ENCODE data around the gene PYCR2. TPM values are rescaled to one million over a fixed set of nuclear protein-coding genes. Genes with fewer than 3 reads are reported as not detected.

The PYCR2 gene
- total RNA-seq, 3 donors from 2014 or later, result 33.0 to 43.6 (median 38.3) TPM

DNA sequence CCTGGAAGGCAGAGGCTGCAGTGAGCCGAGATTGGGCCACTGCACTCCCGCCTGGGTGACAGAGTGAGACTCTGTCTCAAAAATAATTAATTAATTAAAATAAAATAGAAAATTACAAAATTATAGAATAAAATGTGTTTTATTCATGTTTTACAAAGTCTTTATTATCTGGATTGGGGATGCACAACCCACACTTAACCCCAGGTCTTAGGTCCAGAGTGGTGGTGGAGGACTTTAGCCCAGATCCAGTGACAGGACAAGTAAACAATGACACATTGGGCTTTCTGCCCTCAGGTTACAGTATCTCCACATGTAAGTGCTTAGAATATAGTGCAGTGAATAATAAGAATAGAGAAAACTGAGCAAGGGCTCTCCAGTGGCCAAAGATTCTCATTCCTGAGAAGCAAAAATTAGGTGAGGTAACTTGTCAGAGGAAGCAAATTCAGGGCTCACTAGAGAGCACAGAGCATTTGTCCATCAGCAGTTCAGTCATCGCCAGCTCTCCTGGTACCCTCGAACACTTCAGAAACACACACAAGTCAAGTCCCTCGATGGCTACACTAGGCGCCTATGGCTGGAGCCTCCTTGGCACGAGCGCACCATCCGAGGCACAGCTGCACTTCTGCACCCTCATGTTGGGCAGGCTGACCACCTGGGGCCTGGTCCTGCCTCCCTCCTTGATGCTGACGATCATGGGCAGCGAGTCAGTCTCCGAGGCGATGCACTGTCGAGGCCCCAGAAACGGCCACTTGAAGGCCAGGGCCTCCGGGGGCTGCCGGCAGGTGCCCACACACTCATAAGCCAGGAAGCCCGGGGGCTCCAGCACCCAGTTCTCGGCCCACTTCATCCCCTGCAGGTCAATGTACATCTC, 37.7 kb downstream of the PYCR2 start:
- peak in 1 of 3 donors; percentile 35 for DNase-seq
- H3K9me3 ChIP-seq, result no peaks in the 10 kb centered on the region
- no peak for TF ChIP-seq CTCF (IDR thresholded peaks at IDR 0.05)
- peaks cover 21% of the 10 kb centered on the region for H3K4me1 ChIP-seq (ENCODE audit: low read depth)
- intact Hi-C loops (cut with DNase I, micrococcal nuclease), result no loop called here
- no peak overlapping the region for H3K4me3 ChIP-seq
- ATAC-seq, result no peak
- no peaks in the 10 kb centered on the region for H3K36me3 ChIP-seq (ENCODE audit: low read depth)

DNA sequence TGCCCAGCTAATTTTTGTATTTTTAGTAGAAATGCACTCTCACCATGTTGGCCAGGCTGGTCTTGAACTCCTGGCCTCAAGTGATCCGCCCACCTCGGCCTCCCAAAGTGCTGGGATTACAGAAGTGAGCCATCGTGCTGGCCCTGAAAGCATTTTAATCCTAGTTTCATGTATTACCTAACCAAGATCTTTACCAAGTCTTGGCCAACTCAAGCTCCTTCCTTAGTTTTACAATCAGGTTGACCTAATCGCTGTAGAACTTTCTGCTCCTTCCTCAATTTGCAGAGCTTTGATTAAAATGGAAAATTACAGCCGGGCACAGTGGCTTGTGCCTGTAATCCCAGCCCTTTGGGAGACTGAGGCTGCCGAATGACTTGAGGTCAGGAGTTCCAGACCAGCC, 38.7 kb downstream of the PYCR2 start:
- TF ChIP-seq CTCF (IDR thresholded peaks at IDR 0.05), result no peak
- ATAC-seq, result no peak
- no peak overlapping the region for H3K4me3 ChIP-seq
- no peaks in the 10 kb centered on the region for H3K36me3 ChIP-seq (ENCODE audit: low read depth)
- intact Hi-C loops (cut with DNase I, micrococcal nuclease), result no loop called here
- H3K9me3 ChIP-seq, result no peaks in the 10 kb centered on the region
- DNase-seq, result peak in 1 of 3 donors; percentile 14
- H3K4me1 ChIP-seq (ENCODE audit: low read depth), result peaks cover 26% of the 10 kb centered on the region

- DNase-seq, result peak; percentile 58 to 76 (median 69)
- intact Hi-C loops (cut with DNase I, micrococcal nuclease), result no loop called here
- Histone ChIP-seq H3K4me1 (ENCODE audit: low read depth) (peaks cover 35% of the 10 kb centered on the region), H3K9me3 (no peaks in the 10 kb centered on the region), H3K4me3 (no peak overlapping the region), H3K36me3 (ENCODE audit: low read depth) (no peaks in the 10 kb centered on the region)
- TF ChIP-seq CTCF (IDR thresholded peaks at IDR 0.05), result no peak
- ATAC-seq, result peak; percentile 9
Measured at GRCh38 chr1:225883616-225884265, 40.3 kb downstream of the PYCR2 start.

DNA sequence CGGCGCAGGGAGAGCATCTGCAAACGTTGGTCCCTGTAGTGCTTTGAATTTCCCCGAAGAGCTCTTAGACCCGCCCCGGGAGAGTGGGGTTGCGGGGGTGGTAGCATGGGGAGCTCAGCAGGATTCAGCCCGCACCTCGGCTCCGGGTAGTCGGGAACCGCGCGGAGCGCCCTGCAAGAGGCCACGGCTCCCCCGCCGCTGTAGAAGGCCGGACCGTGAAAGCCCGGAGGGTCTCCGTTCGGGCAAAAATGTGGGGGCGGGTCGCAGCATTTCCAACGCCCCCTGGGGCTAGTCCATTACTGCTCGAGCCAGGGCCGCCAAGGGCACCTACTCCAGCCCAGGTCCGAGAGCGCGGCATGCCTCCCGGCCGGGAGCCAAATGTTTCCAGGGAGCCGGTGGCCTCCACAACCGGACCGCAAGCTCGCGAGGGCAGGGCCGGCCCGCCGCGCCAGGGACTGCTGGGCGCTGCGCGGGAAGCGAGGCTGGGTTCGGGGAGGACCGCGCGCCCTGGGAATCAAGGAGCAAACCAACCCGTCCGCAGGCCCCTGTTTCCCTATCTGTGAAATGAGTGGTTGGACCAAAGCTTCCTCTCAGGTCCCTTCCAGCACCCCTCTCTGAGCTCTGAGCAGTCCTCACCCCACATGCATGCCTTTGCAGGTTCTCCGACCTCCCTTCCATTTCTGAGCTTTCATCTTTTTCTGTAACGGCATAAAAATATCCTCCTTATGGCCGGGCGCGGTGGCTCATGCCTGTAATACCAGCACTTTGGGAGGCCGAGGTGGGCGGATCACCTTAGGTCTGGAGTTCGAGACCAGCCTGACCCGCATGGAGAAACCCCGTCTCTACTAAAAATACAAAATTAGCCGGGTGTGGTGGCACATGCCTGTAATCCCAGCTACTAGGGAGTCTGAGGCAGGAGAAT, 41.1 kb downstream of the PYCR2 start:
- H3K36me3 ChIP-seq (ENCODE audit: low read depth), result no peaks in the 10 kb centered on the region
- H3K4me1 ChIP-seq (ENCODE audit: low read depth), result peaks cover 43% of the 10 kb centered on the region
- peak; percentile 61 to 78 (median 77) for DNase-seq
- no peak for TF ChIP-seq CTCF (IDR thresholded peaks at IDR 0.05)
- peak; percentile 15 for ATAC-seq
- intact Hi-C loops (cut with DNase I, micrococcal nuclease), result no loop called here
- H3K4me3 ChIP-seq, result peak overlapping the region; percentile 84
- H3K9me3 ChIP-seq, result no peaks in the 10 kb centered on the region

- peak; percentile 94 to 95 (median 95) for DNase-seq
- intact Hi-C loops (cut with DNase I, micrococcal nuclease), result no loop called here
- peak; percentile 65 for ATAC-seq
- H3K9me3 ChIP-seq, result no peaks in the 10 kb centered on the region
- H3K4me3 ChIP-seq, result peak within 1 kb of the TSS; percentile 84
- peak; percentile 40 for TF ChIP-seq CTCF (IDR thresholded peaks at IDR 0.05)
- peaks cover 51% of the 10 kb centered on the region for H3K4me1 ChIP-seq (ENCODE audit: low read depth)
- no peaks in the 10 kb centered on the region for H3K36me3 ChIP-seq (ENCODE audit: low read depth)
Measured at GRCh38 chr1:225881959-225882693, 41.9 kb downstream of the PYCR2 start, which contains the start of gene TMEM63A. Gene TMEM63A (minus strand): TSS chr1:225882380. CDS start chr1:225877580, 4,800 bp downstream.
